ENCODE measurements around the gene FZD1. TPM values are rescaled to one million over a fixed set of nuclear protein-coding genes. Genes with fewer than 3 reads are reported as not detected.

Gene FZD1
- total and polyA plus RNA-seq, 2 experiments from 2014 or later = 0.34 to 1.4 TPM

- Histone ChIP-seq H3K9me2 (ENCODE audit: insufficient read depth) (peaks cover 11% of the 10 kb centered on the region; the same call in 1 of the 2 replicates), H3K4me1 (ENCODE audit: insufficient read depth) (no peaks in the 10 kb centered on the region), H4K20me1 (replicated peaks; ENCODE audit: insufficient read depth) (no peaks in the 10 kb centered on the region), H3K4me3 (no peak overlapping the region), H3K4me2 (no peak overlapping the region), H3K27ac (ENCODE audit: low read depth) (no peak overlapping the region), H3K36me3 (ENCODE audit: insufficient read depth) (no peaks in the 10 kb centered on the region), H3K27me3 (ENCODE audit: insufficient read depth) (no peaks in the 10 kb centered on the region), H3K79me2 (replicated peaks; ENCODE audit: insufficient read depth) (no peaks in the 10 kb centered on the region), H2AFZ (0 out of 2 replicates have a peak overlapping the region, but pooled peaks have one; percentile 5), H3F3A (replicated peaks; ENCODE audit: low read depth) (no peaks in the 10 kb centered on the region)
- no peaks in the 10 kb centered on the region for H3K36me3 Mint-ChIP-seq (ENCODE audit: low read depth)
- H3K4me3 Mint-ChIP-seq = no peak overlapping the region
- DNase-seq (ENCODE audit: low spot score) = no peak
- H3K4me1 Mint-ChIP-seq = no peaks in the 10 kb centered on the region
- TF ChIP-seq EZH2 (IDR thresholded peaks at IDR 0.05; ENCODE audit: low read depth, unreplicated experiment) = no peak
- TF ChIP-seq ZNF462 (CRISPR knock-in tag; IDR thresholded peaks at IDR 0.05) = no peak
- TF ChIP-seq CREB1 (CRISPR knock-in tag; IDR thresholded peaks at IDR 0.05; ENCODE audit: low read depth) = no peak
- TF ChIP-seq CTCF (conservative IDR thresholded peaks at IDR 0.05; ENCODE audit: low read depth in 2 of 2) = no peak
- no peak for TF ChIP-seq NANOG (IDR thresholded peaks at IDR 0.05; ENCODE audit: borderline replicate concordance)
- no peak for TF ChIP-seq STAT1 (IDR thresholded peaks at IDR 0.05; ENCODE audit: unreplicated experiment)
- no peak for TF ChIP-seq REST (IDR thresholded peaks at IDR 0.05; ENCODE audit: unreplicated experiment)
- TF ChIP-seq JUNB (IDR thresholded peaks at IDR 0.05; ENCODE audit: unreplicated experiment) = no peak
- TF ChIP-seq ZNF114 (CRISPR knock-in tag; IDR thresholded peaks at IDR 0.05) = no peak
- TF ChIP-seq ETS1 (IDR thresholded peaks at IDR 0.05) = no peak
- TF ChIP-seq EZH2phosphoT487 (IDR thresholded peaks at IDR 0.05; ENCODE audit: unreplicated experiment) = no peak
- no peak for TF ChIP-seq POLR2AphosphoS5 (IDR thresholded peaks at IDR 0.05; ENCODE audit: low read depth)
- TF ChIP-seq ZNF331 (CRISPR knock-in tag; IDR thresholded peaks at IDR 0.05; ENCODE audit: low read depth) = no peak
- no peaks in the 10 kb centered on the region for H3K9me3 Mint-ChIP-seq
- H3K27me3 Mint-ChIP-seq (ENCODE audit: insufficient read depth, low read depth, poor library complexity) = peaks cover 2% of the 10 kb centered on the region
- no peak for ATAC-seq
- no peak overlapping the region for H3K27ac Mint-ChIP-seq
These were observed 20.5 kb upstream of the FZD1 start for GRCh38 chr7:91243591-91244301.
